ENCODE results near the gene ZMYND11. TPM values are rescaled to one million over a fixed set of nuclear protein-coding genes. Genes with fewer than 3 reads are reported as not detected.

The ZMYND11 gene
- total and polyA plus RNA-seq, 9 of the 15 experiments (the other 6 are each of a cell fraction or from before 2014, with no cell fraction given), result 2.7 to 13.8 (median 8.8) TPM

DNA sequence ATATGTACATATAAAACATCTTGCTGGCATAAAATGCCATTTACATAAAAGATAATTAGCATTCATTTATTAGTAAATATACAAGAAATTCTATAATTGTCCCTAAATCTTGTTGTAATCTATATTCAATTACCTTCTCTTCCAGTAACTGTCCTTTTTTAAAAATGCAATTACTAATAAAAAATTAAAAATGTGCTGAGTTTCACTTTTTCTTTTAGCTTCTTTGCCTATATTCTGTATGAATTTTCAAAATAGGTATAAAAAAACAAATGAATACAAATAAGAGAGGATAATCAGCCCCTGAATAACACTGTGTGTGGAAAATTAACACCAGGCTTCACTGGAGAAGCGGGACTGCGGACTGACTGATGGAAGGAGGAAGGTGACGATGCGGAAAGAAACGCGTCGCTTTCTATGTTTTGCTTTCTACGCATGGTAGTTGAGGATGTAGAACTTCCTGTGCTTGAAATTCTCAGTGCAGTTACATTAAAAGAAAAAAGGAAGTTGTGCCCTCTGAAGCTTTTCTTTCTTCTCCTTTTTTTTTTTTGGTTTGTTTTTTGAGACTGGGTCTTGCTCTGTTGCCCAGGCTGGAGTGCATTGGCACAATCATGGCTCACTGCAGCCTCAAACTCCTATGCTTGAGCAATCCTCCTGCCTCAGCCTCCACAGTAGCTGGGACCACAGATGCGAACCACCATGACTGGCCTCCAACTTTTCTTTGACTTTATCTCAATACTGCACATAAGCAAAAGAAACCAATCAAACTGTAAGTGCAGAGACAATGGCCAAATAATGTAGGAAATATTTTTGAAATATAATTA, 7.4 kb upstream of the ZMYND11 start:
- H3K4me2 ChIP-seq (ENCODE audit: insufficient read depth, low read length), result no peak overlapping the region
- no TSS peak for BruUV-seq (replicated peaks)
- DNase-seq (ENCODE audit: extremely low read depth in 1 of 4, low spot score in 3 of 4), result no peak
- H3K9me3 ChIP-seq (replicated peaks; ENCODE audit: control insufficient read depth, insufficient read depth, low read depth, low read length), result no peaks in the 10 kb centered on the region
- H3K9me1 ChIP-seq (ENCODE audit: control insufficient read depth, insufficient read depth, low read length), result no peaks in the 10 kb centered on the region
- CTCF ChIA-PET (ENCODE audit: low intra/inter-chr PET ratio), result no interaction called here
- H4K20me1 ChIP-seq (replicated peaks; ENCODE audit: control insufficient read depth, insufficient read depth, low read length), result no peaks in the 10 kb centered on the region
- no peaks in the 10 kb centered on the region for H3K36me3 ChIP-seq (ENCODE audit: control insufficient read depth, insufficient read depth, low read length)
- no peak overlapping the region for H3K4me3 ChIP-seq
- in situ Hi-C loops (cut with MboI) (no loop called here), intact Hi-C loops (cut with micrococcal nuclease) (no loop called here)
- no peak overlapping the region for H3K27ac ChIP-seq (ENCODE audit: extremely low read depth, low read depth, low read length)
- no peak overlapping the region for H2AFZ ChIP-seq (ENCODE audit: low read depth, low read length)
- peaks cover 20 to 24% of the 10 kb centered on the region in 2 experiments; a peak in 4 of 5 replicates for H3K27me3 ChIP-seq (ENCODE audit: control insufficient read depth in 2 of 2, insufficient read depth in 2 of 2, low read length in 2 of 2)
- WGBS (ENCODE audit: insufficient coverage, low coverage, missing lambda C conversion rate), result 29% methylated on average over 8 of the region's 9 CpGs
- no peak for FAIRE-seq
- ATAC-seq, result no peak
- H3K79me2 ChIP-seq (ENCODE audit: control insufficient read depth, insufficient read depth, low read length), result no peaks in the 10 kb centered on the region
- no peaks in the 10 kb centered on the region for H3K4me1 ChIP-seq (replicated peaks in 1 of 2; ENCODE audit: control insufficient read depth in 2 of 2, insufficient read depth in 2 of 2, low read length in 2 of 2)
- TF ChIP-seq MAFG (tag; conservative IDR thresholded peaks at IDR 0.05), result peak; percentile 42; the same call in 1 of the 2 replicates
- TF ChIP-seq, protein P1, sequence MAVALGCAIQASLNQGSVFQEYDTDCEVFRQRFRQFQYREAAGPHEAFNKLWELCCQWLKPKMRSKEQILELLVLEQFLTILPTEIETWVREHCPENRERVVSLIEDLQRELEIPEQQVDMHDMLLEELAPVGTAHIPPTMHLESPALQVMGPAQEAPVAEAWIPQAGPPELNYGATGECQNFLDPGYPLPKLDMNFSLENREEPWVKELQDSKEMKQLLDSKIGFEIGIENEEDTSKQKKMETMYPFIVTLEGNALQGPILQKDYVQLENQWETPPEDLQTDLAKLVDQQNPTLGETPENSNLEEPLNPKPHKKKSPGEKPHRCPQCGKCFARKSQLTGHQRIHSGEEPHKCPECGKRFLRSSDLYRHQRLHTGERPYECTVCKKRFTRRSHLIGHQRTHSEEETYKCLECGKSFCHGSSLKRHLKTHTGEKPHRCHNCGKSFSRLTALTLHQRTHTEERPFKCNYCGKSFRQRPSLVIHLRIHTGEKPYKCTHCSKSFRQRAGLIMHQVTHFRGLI (CRISPR knock-in tag; IDR thresholded peaks at IDR 0.05), result no peak
- peak; percentile 8; the same call in 1 of the 2 replicates for TF ChIP-seq MAFF (IDR thresholded peaks at IDR 0.05; ENCODE audit: low read length)
- peak; percentile 59; the same call in 1 of the 2 replicates for TF ChIP-seq C11orf30 (IDR thresholded peaks at IDR 0.05; ENCODE audit: low read depth)
- TF ChIP-seq ZNF316 (IDR thresholded peaks at IDR 0.05), result peak; percentile 72
- peak; percentile 33 for TF ChIP-seq CBX8 (IDR thresholded peaks at IDR 0.05; ENCODE audit: borderline replicate concordance, extremely low read depth, low read depth, low read length, poor library complexity, severe bottlenecking)
- TF ChIP-seq, protein P2, sequence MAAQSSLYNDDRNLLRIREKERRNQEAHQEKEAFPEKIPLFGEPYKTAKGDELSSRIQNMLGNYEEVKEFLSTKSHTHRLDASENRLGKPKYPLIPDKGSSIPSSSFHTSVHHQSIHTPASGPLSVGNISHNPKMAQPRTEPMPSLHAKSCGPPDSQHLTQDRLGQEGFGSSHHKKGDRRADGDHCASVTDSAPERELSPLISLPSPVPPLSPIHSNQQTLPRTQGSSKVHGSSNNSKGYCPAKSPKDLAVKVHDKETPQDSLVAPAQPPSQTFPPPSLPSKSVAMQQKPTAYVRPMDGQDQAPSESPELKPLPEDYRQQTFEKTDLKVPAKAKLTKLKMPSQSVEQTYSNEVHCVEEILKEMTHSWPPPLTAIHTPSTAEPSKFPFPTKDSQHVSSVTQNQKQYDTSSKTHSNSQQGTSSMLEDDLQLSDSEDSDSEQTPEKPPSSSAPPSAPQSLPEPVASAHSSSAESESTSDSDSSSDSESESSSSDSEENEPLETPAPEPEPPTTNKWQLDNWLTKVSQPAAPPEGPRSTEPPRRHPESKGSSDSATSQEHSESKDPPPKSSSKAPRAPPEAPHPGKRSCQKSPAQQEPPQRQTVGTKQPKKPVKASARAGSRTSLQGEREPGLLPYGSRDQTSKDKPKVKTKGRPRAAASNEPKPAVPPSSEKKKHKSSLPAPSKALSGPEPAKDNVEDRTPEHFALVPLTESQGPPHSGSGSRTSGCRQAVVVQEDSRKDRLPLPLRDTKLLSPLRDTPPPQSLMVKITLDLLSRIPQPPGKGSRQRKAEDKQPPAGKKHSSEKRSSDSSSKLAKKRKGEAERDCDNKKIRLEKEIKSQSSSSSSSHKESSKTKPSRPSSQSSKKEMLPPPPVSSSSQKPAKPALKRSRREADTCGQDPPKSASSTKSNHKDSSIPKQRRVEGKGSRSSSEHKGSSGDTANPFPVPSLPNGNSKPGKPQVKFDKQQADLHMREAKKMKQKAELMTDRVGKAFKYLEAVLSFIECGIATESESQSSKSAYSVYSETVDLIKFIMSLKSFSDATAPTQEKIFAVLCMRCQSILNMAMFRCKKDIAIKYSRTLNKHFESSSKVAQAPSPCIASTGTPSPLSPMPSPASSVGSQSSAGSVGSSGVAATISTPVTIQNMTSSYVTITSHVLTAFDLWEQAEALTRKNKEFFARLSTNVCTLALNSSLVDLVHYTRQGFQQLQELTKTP (IDR thresholded peaks at IDR 0.05; ENCODE audit: low read depth in 1 of 2, partially characterized antibody in 2 of 2), result no peak
- no peak overlapping the region for H3K9ac ChIP-seq (ENCODE audit: insufficient read depth in 1 of 2, low read depth in 2 of 2, low read length in 2 of 2)
- POLR2A ChIA-PET, result no interaction called here

All from K562 (cell line).